K562 (cell line): ENCODE results near the gene CRYGB. TPM values are rescaled to one million over a fixed set of nuclear protein-coding genes. Genes with fewer than 3 reads are reported as not detected.
A peak's percentile ranks its signal among the peaks of the same experiment; 100 is the strongest.

ENCODE experiments used
- EP400 ChIP-seq: fragments of 450-650 bp; IDR thresholded peaks from 2 replicates; pipeline ENCODE4 v1.6.1; 2017; ENCODE audit warnings: antibody characterized with exemption, mild to moderate bottlenecking, moderate library complexity
- HNRNPL ChIP-seq: fragments of 200-400 bp; formaldehyde crosslinking; IDR thresholded peaks from 2 replicates; pipeline ENCODE4 v1.6.1; 2017; ENCODE audit warnings: low read depth, mild to moderate bottlenecking, low read length
- KHSRP ChIP-seq: fragments of 450-650 bp; IDR thresholded peaks from 2 replicates; pipeline ENCODE4 v1.6.1; 2017
- MEF2D ChIP-seq: conservative IDR thresholded peaks from 2 replicates; pipeline ENCODE4 v1.6.1; 2016; ENCODE audit warnings: low read depth, missing genetic modification characterization, missing compliant biosample characterization
- MIER1 ChIP-seq: fragments of 450-650 bp; IDR thresholded peaks from 2 replicates; pipeline ENCODE4 v1.6.1; 2016; ENCODE audit warnings: antibody characterized with exemption, mild to moderate bottlenecking, low read depth
- PHTF2 ChIP-seq: fragments of 250-450 bp; sonication (Bioruptor Pico); IDR thresholded peaks from 2 replicates; pipeline ENCODE4 v1.5.0; 2021; ENCODE audit warnings: mild to moderate bottlenecking
- RCOR1 ChIP-seq, 2 experiments: IDR thresholded peaks; 2 replicates each; pipeline ENCODE4 v1.6.1; 2012; ENCODE audit warnings: low read depth in 2 of 2, low read length in 2 of 2, borderline replicate concordance in 1 of 2, improper control_type of control experiment in 1 of 2
- SNRNP70 ChIP-seq: fragments of 200-400 bp; formaldehyde crosslinking; optimal IDR thresholded peaks from 2 replicates; pipeline ENCODE3; 2017; ENCODE audit warnings: low read depth, low read length
- SRF ChIP-seq, 2 experiments: fragments of 250-450, 450-650 bp in 1 of 2; sonication (Bioruptor Pico) in 1 of 2; sonication (generic) in 1 of 2; formaldehyde crosslinking; IDR thresholded peaks; 2 replicates each; pipeline versions ENCODE4 v1.5.0 to v1.5.1; 2020 to 2022; ENCODE audit warnings: mild to moderate bottlenecking in 1 of 2, missing genetic modification reagents in 1 of 2
- ZNF253 ChIP-seq: fragments of 250-450 bp; sonication (Bioruptor Pico); conservative IDR thresholded peaks from 2 replicates; pipeline ENCODE4 v1.6.1; 2021; ENCODE audit warnings: mild to moderate bottlenecking
- ZNF324 ChIP-seq: fragments of 250-450 bp; sonication (Bioruptor Pico); IDR thresholded peaks from 2 replicates; pipeline ENCODE4 v1.4.0; 2020; ENCODE audit warnings: mild to moderate bottlenecking
- ZNF696 ChIP-seq: fragments of 250-450 bp; sonication (Bioruptor Pico); conservative IDR thresholded peaks from 2 replicates; pipeline ENCODE4 v1.4.0; 2020; ENCODE audit warnings: mild to moderate bottlenecking, moderate library complexity
- polyA plus RNA-seq, 8 experiments: library from polyadenylated mRNA; depleted of rRNA in 4 of 8; stranded (reverse) in 5 of 8; unstranded in 3 of 8; fragments of >200 nt; fragmentation: Nextera tagmentation in 2 of 8; fragmentation: Illumina TruSeq in 1 of 8; extraction: Ambion mirVana in 2 of 8; extraction: Trizol in 1 of 8; gene quantifications; 2 replicates each; pipeline versions ENCODE4 v1.2.1 to v1.2.3, GENCODE V29; 2011 to 2014; ENCODE audit warnings: inconsistent platforms in 1 of 8, missing spikeins in 1 of 8
- total RNA-seq, 7 experiments: library from RNA; depleted of rRNA in 6 of 7; stranded (reverse); fragments of >200 nt in 6 of 7; fragmentation: Illumina TruSeq in 2 of 7; extraction: Trizol in 2 of 7; gene quantifications; 2 replicates each; pipeline versions ENCODE4 v1.2.1 to v1.2.3, GENCODE V29; 2011 to 2021; ENCODE audit warnings: low replicate concordance in 1 of 7
- TF ChIP-seq, protein P1 (sequence below): fragments of 450-650 bp; IDR thresholded peaks from 2 replicates; pipeline ENCODE4 v1.6.1; 2016; ENCODE audit warnings: low read depth
- TF ChIP-seq, protein P2 (sequence below): fragments of 450-650 bp; formaldehyde crosslinking; IDR thresholded peaks from 2 replicates; pipeline ENCODE4 v1.4.0; 2020; ENCODE audit warnings: mild to moderate bottlenecking, moderate library complexity

Gene CRYGB
- total and polyA plus RNA-seq, 9 of the 15 experiments (the other 6 are each of a cell fraction or from before 2014, with no cell fraction given), result not detected

- TF ChIP-seq, protein P1, sequence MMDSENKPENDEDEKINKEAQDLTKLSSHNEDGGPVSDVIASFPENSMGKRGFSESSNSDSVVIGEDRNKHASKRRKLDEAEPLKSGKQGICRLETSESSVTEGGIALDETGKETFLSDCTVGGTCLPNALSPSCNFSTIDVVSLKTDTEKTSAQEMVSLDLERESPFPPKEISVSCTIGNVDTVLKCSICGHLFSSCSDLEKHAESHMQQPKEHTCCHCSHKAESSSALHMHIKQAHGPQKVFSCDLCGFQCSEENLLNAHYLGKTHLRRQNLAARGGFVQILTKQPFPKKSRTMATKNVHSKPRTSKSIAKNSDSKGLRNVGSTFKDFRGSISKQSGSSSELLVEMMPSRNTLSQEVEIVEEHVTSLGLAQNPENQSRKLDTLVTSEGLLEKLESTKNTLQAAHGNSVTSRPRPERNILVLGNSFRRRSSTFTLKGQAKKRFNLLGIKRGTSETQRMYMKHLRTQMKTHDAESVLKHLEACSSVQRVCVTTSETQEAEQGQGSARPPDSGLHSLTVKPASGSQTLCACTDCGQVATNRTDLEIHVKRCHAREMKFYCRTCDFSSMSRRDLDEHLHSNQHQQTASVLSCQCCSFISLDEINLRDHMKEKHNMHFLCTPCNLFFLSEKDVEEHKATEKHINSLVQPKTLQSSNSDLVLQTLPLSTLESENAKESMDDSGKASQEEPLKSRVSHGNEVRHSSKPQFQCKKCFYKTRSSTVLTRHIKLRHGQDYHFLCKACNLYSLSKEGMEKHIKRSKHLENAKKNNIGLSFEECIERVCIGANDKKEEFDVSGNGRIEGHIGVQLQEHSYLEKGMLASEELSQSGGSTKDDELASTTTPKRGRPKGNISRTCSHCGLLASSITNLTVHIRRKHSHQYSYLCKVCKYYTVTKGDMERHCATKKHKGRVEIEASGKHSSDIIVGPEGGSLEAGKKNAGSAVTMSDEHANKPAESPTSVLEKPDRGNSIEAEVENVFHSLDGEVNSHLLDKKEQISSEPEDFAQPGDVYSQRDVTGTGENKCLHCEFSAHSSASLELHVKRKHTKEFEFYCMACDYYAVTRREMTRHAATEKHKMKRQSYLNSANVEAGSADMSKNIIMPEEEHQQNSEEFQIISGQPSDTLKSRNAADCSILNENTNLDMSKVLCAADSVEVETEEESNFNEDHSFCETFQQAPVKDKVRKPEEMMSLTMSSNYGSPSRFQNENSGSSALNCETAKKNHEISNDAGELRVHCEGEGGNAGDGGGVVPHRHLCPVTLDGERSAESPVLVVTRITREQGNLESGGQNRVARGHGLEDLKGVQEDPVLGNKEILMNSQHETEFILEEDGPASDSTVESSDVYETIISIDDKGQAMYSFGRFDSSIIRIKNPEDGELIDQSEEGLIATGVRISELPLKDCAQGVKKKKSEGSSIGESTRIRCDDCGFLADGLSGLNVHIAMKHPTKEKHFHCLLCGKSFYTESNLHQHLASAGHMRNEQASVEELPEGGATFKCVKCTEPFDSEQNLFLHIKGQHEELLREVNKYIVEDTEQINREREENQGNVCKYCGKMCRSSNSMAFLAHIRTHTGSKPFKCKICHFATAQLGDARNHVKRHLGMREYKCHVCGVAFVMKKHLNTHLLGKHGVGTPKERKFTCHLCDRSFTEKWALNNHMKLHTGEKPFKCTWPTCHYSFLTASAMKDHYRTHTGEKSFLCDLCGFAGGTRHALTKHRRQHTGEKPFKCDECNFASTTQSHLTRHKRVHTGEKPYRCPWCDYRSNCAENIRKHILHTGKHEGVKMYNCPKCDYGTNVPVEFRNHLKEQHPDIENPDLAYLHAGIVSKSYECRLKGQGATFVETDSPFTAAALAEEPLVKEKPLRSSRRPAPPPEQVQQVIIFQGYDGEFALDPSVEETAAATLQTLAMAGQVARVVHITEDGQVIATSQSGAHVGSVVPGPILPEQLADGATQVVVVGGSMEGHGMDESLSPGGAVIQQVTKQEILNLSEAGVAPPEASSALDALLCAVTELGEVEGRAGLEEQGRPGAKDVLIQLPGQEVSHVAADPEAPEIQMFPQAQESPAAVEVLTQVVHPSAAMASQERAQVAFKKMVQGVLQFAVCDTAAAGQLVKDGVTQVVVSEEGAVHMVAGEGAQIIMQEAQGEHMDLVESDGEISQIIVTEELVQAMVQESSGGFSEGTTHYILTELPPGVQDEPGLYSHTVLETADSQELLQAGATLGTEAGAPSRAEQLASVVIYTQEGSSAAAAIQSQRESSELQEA, result no peak
- peak in 1 of 2 experiments; percentile 88; a peak in 1 of 4 replicates for TF ChIP-seq SRF (CRISPR knock-in tag; IDR thresholded peaks at IDR 0.05)
- TF ChIP-seq ZNF696 (CRISPR knock-in tag), result no peak
- no peak for TF ChIP-seq PHTF2 (CRISPR knock-in tag)
- TF ChIP-seq, protein P2, sequence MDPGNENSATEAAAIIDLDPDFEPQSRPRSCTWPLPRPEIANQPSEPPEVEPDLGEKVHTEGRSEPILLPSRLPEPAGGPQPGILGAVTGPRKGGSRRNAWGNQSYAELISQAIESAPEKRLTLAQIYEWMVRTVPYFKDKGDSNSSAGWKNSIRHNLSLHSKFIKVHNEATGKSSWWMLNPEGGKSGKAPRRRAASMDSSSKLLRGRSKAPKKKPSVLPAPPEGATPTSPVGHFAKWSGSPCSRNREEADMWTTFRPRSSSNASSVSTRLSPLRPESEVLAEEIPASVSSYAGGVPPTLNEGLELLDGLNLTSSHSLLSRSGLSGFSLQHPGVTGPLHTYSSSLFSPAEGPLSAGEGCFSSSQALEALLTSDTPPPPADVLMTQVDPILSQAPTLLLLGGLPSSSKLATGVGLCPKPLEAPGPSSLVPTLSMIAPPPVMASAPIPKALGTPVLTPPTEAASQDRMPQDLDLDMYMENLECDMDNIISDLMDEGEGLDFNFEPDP (CRISPR knock-in tag), result no peak
- peak in 1 of 2 experiments; percentile 23; a peak in 1 of 4 replicates for TF ChIP-seq RCOR1 (IDR thresholded peaks at IDR 0.05; ENCODE audit: borderline replicate concordance in 1 of 2, low read depth in 2 of 2, low read length in 2 of 2)
- 0 out of 2 replicates have a peak, but pooled peaks have one; percentile 36 for TF ChIP-seq EP400
- TF ChIP-seq ZNF253, result no peak
- TF ChIP-seq MIER1, result no peak
- TF ChIP-seq HNRNPL, result no peak
- TF ChIP-seq SNRNP70, result no peak
- no peak for TF ChIP-seq MEF2D (tag)
- no peak for TF ChIP-seq ZNF324 (CRISPR knock-in tag)
- TF ChIP-seq KHSRP, result no peak
Observed at GRCh38 chr2:208172125-208172524, 26.2 kb upstream of the CRYGB start (continued).
